Esophagus squamous epithelium (tissue), 5 donors: ENCODE measurements around the gene ARID5B. TPM values are rescaled to one million over a fixed set of nuclear protein-coding genes. Genes with fewer than 3 reads are reported as not detected.
A peak's percentile ranks its signal among the peaks of the same experiment; 100 is the strongest.

Experiments
- DNase-seq: peaks from one replicate; lab custom pipeline; 2025; lab: John Stamatoyannopoulos, UW
- H3K27ac ChIP-seq, 4 donors: fragments of 200-600 bp; sonication (generic); one replicate each; pipeline ENCODE4 v1.5.1; 2016 to 2019; ENCODE audit warnings: mild to moderate bottlenecking in 1 of 4
- H3K27me3 ChIP-seq, 4 donors: fragments of 200-600 bp; sonication (generic); 1 replicate in 3 of 4; 2 replicates in 1 of 4; pipeline versions ENCODE4 v1.5.1 to v1.6.0; 2017 to 2021; ENCODE audit warnings: antibody characterized with exemption in 1 of 4
- H3K36me3 ChIP-seq, 3 donors: fragments of 200-600 bp; sonication (generic); one replicate each; pipeline ENCODE4 v1.5.1; 2016 to 2019
- H3K4me1 ChIP-seq, 3 donors: fragments of 200-600 bp; sonication (generic); one replicate each; pipeline ENCODE4 v1.5.1; 2017 to 2019
- H3K4me3 ChIP-seq, 4 donors: fragments of 200-600 bp; sonication (generic); 1 replicate in 3 of 4; 2 replicates in 1 of 4; pipeline ENCODE4 v1.5.1; 2016 to 2019; ENCODE audit warnings: mild to moderate bottlenecking in 2 of 4, moderate library complexity in 1 of 4
- H3K9me3 ChIP-seq, 3 donors: fragments of 200-600 bp; sonication (generic); one replicate each; pipeline ENCODE4 v1.5.1; 2016 to 2019
- CTCF ChIP-seq, 6 experiments: fragments of 450-650 bp in 4 of 6; fragments of 200-600 bp in 2 of 6; sonication (generic) in 2 of 6; IDR thresholded peaks; one replicate each; pipeline ENCODE4 v1.5.1; 2016 to 2019; ENCODE audit warnings: antibody characterized with exemption in 6 of 6, mild to moderate bottlenecking in 4 of 6, moderate library complexity in 4 of 6
- POLR2A ChIP-seq, 4 donors: fragments of 450-650 bp; IDR thresholded peaks; one replicate each; pipeline ENCODE4 v1.6.1; 2017; ENCODE audit warnings: antibody characterized with exemption in 4 of 4, mild to moderate bottlenecking in 4 of 4, moderate library complexity in 3 of 4
- WGBS, 2 donors: methylation state at CpG; one replicate each; pipeline ENCODE4 v1.1.5; 2018; 5-methylcytosine and 5-hydroxymethylcytosine counted together
- intact Hi-C: fragments of 100-400 bp; cut with DNase I; formaldehyde crosslinking; loops from one replicate; pipeline ENCODE4 v1.15.0; 2022
- total RNA-seq, 4 donors: library from RNA; depleted of rRNA; stranded (reverse); fragments of >200 nt; gene quantifications; one replicate each; pipeline ENCODE4 v1.1.0, GENCODE V29; 2016
- donor health status: DM: yes; HTN: yes; CAD: no.

Gene ARID5B
- total RNA-seq, result 10 to 100 TPM; 18.0 to 38.1 (median 30.2) TPM

GRCh38 chr10:61900829-61901792 lies at the start of gene ARID5B:
Gene ARID5B (plus strand): TSS chr10:61901699. CDS start chr10:61901710, 11 bp downstream.
- Histone ChIP-seq H3K27me3 (no peaks in the 10 kb centered on the region), H3K27ac (peak within 1 kb of the TSS; percentile 99 to 100 (median 100)), H3K9me3 (no peaks in the 10 kb centered on the region), H3K36me3 (no peaks in the 10 kb centered on the region), H3K4me3 (peak within 1 kb of the TSS; percentile 82 to 92 (median 85)), H3K4me1 (peaks cover 10 to 66% (median 29%) of the 10 kb centered on the region in 3 donors)
- TF ChIP-seq CTCF (IDR thresholded peaks at IDR 0.05) (no peak), POLR2A (IDR thresholded peaks at IDR 0.05) (peak in 1 of 4 donors; percentile 52)
- no peak for DNase-seq
- intact Hi-C loops, result no loop called here
- 0% methylated on average over 33 to 34 of the region's 34 CpGs for WGBS, 2 donors

GRCh38 chr10:61852261-61852660 lies 49.2 kb upstream of the ARID5B start:
- intact Hi-C loops, result no loop called here
- no peak for TF ChIP-seq CTCF (IDR thresholded peaks at IDR 0.05)
- TF ChIP-seq POLR2A (IDR thresholded peaks at IDR 0.05), result no peak
- no peaks in the 10 kb centered on the region for H3K36me3 ChIP-seq
- no peak overlapping the region for H3K27ac ChIP-seq
- H3K9me3 ChIP-seq, result no peaks in the 10 kb centered on the region
- no peak for DNase-seq
- no peaks in the 10 kb centered on the region for H3K27me3 ChIP-seq
- H3K4me3 ChIP-seq, result no peak overlapping the region
- WGBS, 2 donors, result 92 to 93% methylated on average over 2 of the region's 2 CpGs
- H3K4me1 ChIP-seq, result no peaks in the 10 kb centered on the region

- intact Hi-C loops, result no loop called here
- no peak for DNase-seq
- Histone ChIP-seq H3K4me3 (no peak overlapping the region), H3K36me3 (no peaks in the 10 kb centered on the region), H3K27me3 (no peaks in the 10 kb centered on the region), H3K4me1 (no peaks in the 10 kb centered on the region), H3K27ac (no peak overlapping the region), H3K9me3 (no peaks in the 10 kb centered on the region)
- TF ChIP-seq POLR2A (IDR thresholded peaks at IDR 0.05) (no peak), CTCF (IDR thresholded peaks at IDR 0.05) (no peak)
- WGBS, 2 donors, result 86 to 87% methylated on average over 3 of the region's 3 CpGs
Measured at GRCh38 chr10:61855771-61856170, 45.7 kb upstream of the ARID5B start.

- Histone ChIP-seq H3K4me3 (no peak overlapping the region), H3K9me3 (no peaks in the 10 kb centered on the region), H3K27me3 (no peaks in the 10 kb centered on the region), H3K4me1 (no peaks in the 10 kb centered on the region), H3K27ac (no peak overlapping the region), H3K36me3 (no peaks in the 10 kb centered on the region)
- TF ChIP-seq POLR2A (IDR thresholded peaks at IDR 0.05) (no peak), CTCF (IDR thresholded peaks at IDR 0.05) (no peak)
- intact Hi-C loops, result no loop called here
- DNase-seq, result no peak
- WGBS, 2 donors, result 87 to 100% methylated on average over 2 of the region's 2 CpGs
Measured at GRCh38 chr10:61857746-61858145, 43.8 kb upstream of the ARID5B start.

GRCh38 chr10:61859786-61860185 lies 41.7 kb upstream of the ARID5B start:
- WGBS, 2 donors, result 67 to 92% methylated on average over 1 of the region's 1 CpG
- Histone ChIP-seq H3K9me3 (no peaks in the 10 kb centered on the region), H3K36me3 (no peaks in the 10 kb centered on the region), H3K27ac (no peak overlapping the region), H3K27me3 (no peaks in the 10 kb centered on the region), H3K4me3 (no peak overlapping the region), H3K4me1 (no peaks in the 10 kb centered on the region)
- TF ChIP-seq CTCF (IDR thresholded peaks at IDR 0.05), result no peak
- TF ChIP-seq POLR2A (IDR thresholded peaks at IDR 0.05), result no peak
- intact Hi-C loops, result no loop called here
- DNase-seq, result no peak
